ENCODE measurements around the gene SYNPO2. TPM values are rescaled to one million over a fixed set of nuclear protein-coding genes. Genes with fewer than 3 reads are reported as not detected.

The SYNPO2 gene
- total and polyA plus RNA-seq, 2 of the 8 experiments (the other 6 are each of a cell fraction or from before 2014, with no cell fraction given), result 0.50 to 4.2 TPM

DNA sequence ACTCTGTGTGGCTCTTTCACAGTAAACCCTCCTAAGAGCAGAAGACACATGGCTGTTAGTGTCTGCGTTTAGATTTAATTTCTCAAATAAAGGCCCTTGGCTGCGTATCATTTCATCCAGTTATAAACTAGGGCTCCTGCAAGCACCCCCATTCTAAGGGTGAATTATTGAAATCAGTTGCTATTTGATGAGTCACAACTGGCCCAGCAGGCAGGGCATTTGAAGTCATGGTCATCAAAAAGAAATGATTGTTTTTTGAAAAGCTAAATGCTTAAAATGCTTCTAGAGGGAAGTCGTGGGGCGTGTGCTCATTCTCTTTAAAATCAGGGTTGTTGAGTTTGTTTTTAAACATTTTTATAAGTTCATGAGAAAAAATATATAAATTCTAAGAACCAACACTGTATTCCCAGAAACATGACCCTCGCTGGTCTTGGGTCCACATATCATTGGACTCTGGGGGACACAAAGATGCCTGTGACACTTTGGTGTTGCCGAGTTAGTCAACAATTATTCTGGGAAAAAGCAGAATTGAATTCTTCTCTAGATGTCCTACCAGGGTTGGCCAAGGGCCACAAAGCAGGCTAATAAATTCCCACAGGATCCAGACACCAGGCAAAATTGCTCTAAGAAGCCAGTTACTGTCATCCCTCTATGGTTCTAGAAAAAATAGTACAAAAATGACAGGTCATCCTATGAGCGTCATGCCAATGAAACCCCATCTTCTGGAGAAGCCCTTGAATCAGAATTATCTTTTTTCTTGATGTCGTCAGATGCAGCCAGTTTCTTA, 147.5 kb downstream of the SYNPO2 start (continued):
- TF ChIP-seq BCL11A (IDR thresholded peaks at IDR 0.05; ENCODE audit: low read depth in 2 of 2, low read length in 2 of 2), result no peak
- no peak for TF ChIP-seq ATF2 (IDR thresholded peaks at IDR 0.05; ENCODE audit: low read length)
- no peak for TF ChIP-seq CEBPB (IDR thresholded peaks at IDR 0.05; ENCODE audit: low read depth, low read length)
- no peak for TF ChIP-seq CREB1 (IDR thresholded peaks at IDR 0.05)
- no peak for TF ChIP-seq CBX8 (IDR thresholded peaks at IDR 0.05; ENCODE audit: borderline replicate concordance, low read depth, low read length)
- no peak for TF ChIP-seq SIX5 (IDR thresholded peaks at IDR 0.05; ENCODE audit: low read depth, low read length)
- TF ChIP-seq TCF12 (IDR thresholded peaks at IDR 0.05; ENCODE audit: low read depth, low read length), result no peak
- no peak for TF ChIP-seq POU5F1 (IDR thresholded peaks at IDR 0.05; ENCODE audit: low read depth, low read length)
- TF ChIP-seq ASH2L (IDR thresholded peaks at IDR 0.05; ENCODE audit: low read length), result no peak

Data from H1 (cell line).